ENCODE measurements around the gene ADAMTS17.

ADAMTS17 gene

GRCh38 chr15:100198442-100198841 is 143.3 kb downstream of the ADAMTS17 start:
- in situ Hi-C loops (cut with HindIII; ENCODE audit: low sequenced_read_pairs), result no loop called here
- no peak for TF ChIP-seq CTCF (IDR thresholded peaks at IDR 0.05; ENCODE audit: low read depth, low read length)
- no peak for DNase-seq (ENCODE audit: low read depth, low spot score)
- no peak overlapping the region for H3K4me3 ChIP-seq (ENCODE audit: low read depth, low read length)

GRCh38 chr15:100196326-100197058 is 145.3 kb downstream of the ADAMTS17 start:
- DNase-seq (ENCODE audit: low read depth, low spot score), result no peak
- in situ Hi-C loops (cut with HindIII; ENCODE audit: low sequenced_read_pairs), result no loop called here
- no peak overlapping the region for H3K4me3 ChIP-seq (ENCODE audit: low read depth, low read length)
- TF ChIP-seq CTCF (IDR thresholded peaks at IDR 0.05; ENCODE audit: low read depth, low read length), result no peak

GRCh38 chr15:100194996-100195395 is 146.8 kb downstream of the ADAMTS17 start:
- DNase-seq (ENCODE audit: low read depth, low spot score), result no peak
- no peak for TF ChIP-seq CTCF (IDR thresholded peaks at IDR 0.05; ENCODE audit: low read depth, low read length)
- in situ Hi-C loops (cut with HindIII; ENCODE audit: low sequenced_read_pairs), result no loop called here
- no peak overlapping the region for H3K4me3 ChIP-seq (ENCODE audit: low read depth, low read length)

GRCh38 chr15:100193277-100193860 is 148.4 kb downstream of the ADAMTS17 start:
- in situ Hi-C loops (cut with HindIII; ENCODE audit: low sequenced_read_pairs), result no loop called here

GRCh38 chr15:100192097-100193080 is 149.4 kb downstream of the ADAMTS17 start:
- in situ Hi-C loops (cut with HindIII; ENCODE audit: low sequenced_read_pairs), result no loop called here
- TF ChIP-seq CTCF (IDR thresholded peaks at IDR 0.05; ENCODE audit: low read depth, low read length), result no peak
- H3K4me3 ChIP-seq (ENCODE audit: low read depth, low read length), result no peak overlapping the region
- no peak for DNase-seq (ENCODE audit: low read depth, low spot score)

More at GRCh38 chr15:100193277-100193860, 148.4 kb downstream of the ADAMTS17 start:
- no peak for TF ChIP-seq CTCF (IDR thresholded peaks at IDR 0.05; ENCODE audit: low read depth, low read length)
- no peak overlapping the region for H3K4me3 ChIP-seq (ENCODE audit: low read depth, low read length)
- DNase-seq (ENCODE audit: low read depth, low spot score), result no peak

GRCh38 chr15:100191161-100191560 is 150.6 kb downstream of the ADAMTS17 start:
- no peak for DNase-seq (ENCODE audit: low read depth, low spot score)
- in situ Hi-C loops (cut with HindIII; ENCODE audit: low sequenced_read_pairs), result no loop called here
- no peak for TF ChIP-seq CTCF (IDR thresholded peaks at IDR 0.05; ENCODE audit: low read depth, low read length)
- no peak overlapping the region for H3K4me3 ChIP-seq (ENCODE audit: low read depth, low read length)

Measured in astrocyte of the spinal cord (primary cell).